Activated T-cell treated with anti-CD3 and anti-CD28 coated beads for 4 hours (primary cell): ENCODE data around the gene KLK1.

Source experiments
- DNase-seq: peaks from one replicate; pipeline ENCODE4 v3.0.0-alpha.2; 2020

KLK1 gene

GRCh38 chr19:50823389-50824042 lies at the start of gene KLK1:
KLK1 (minus strand) TSS chr19:50823787; CDS start chr19:50823748, 39 bp downstream.
- no peak for DNase-seq

DNA sequence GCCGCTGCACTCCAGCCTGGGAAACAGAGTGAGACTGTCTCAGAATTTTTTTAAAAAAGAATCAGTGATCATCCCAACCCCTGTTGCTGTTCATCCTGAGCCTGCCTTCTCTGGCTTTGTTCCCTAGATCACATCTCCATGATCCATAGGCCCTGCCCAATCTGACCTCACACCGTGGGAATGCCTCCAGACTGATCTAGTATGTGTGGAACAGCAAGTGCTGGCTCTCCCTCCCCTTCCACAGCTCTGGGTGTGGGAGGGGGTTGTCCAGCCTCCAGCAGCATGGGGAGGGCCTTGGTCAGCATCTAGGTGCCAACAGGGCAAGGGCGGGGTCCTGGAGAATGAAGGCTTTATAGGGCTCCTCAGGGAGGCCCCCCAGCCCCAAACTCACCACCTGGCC lies 49.5 kb upstream of the KLK1 start, which contains the start of gene KLK2:
Gene KLK2, plus strand, starts transcription at position 384 of the 400 bp plus-strand sequence. CDS start 35 bp downstream, outside the sequence.
- no peak for DNase-seq

DNA sequence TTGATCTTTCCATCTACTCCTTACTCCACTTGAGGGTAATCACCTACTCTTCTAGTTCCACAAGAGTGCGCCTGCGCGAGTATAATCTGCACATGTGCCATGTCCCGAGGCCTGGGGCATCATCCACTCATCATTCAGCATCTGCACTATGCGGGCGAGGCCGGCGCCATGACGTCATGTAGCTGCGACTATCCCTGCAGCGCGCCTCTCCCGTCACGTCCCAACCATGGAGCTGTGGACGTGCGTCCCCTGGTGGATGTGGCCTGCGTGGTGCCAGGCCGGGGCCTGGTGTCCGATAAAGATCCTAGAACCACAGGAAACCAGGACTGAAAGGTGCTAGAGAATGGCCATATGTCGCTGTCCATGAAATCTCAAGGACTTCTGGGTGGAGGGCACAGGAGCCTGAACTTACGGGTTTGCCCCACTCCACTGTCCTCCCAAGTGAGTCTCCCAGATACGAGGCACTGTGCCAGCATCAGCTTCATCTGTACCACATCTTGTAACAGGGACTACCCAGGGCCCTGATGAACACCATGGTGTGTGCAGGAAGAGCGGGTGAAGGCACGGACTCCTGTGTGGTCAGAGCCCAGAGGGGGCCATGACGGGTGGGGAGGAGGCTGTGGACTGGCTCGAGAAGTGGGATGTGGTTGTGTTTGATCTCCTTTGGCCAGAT lies 47.0 kb upstream of the KLK1 start:
- no peak for DNase-seq

DNA sequence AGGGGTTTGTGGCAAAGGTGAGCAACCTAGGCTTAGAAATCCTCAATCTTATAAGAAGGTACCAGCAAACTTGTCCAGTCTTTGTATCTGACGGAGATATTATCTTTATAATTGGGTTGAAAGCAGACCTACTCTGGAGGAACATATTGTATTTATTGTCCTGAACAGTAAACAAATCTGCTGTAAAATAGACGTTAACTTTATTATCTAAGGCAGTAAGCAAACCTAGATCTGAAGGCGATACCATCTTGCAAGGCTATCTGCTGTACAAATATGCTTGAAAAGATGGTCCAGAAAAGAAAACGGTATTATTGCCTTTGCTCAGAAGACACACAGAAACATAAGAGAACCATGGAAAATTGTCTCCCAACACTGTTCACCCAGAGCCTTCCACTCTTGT lies 45.9 kb upstream of the KLK1 start:
- no peak for DNase-seq

- DNase-seq, result no peak
These were observed 38.1 kb upstream of the KLK1 start for GRCh38 chr19:50861496-50862286.

DNA sequence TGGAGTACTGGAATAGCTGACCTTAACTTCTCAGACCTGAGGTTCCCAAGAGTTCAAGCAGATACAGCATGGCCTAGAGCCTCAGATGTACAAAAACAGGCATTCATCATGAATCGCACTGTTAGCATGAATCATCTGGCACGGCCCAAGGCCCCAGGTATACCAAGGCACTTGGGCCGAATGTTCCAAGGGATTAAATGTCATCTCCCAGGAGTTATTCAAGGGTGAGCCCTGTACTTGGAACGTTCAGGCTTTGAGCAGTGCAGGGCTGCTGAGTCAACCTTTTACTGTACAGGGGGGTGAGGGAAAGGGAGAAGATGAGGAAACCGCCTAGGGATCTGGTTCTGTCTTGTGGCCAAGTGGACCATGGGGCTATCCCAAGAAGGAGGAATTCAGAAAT lies 37.4 kb upstream of the KLK1 start:
- DNase-seq, result no peak

- DNase-seq, result no peak
These were observed 36.3 kb upstream of the KLK1 start for GRCh38 chr19:50859849-50860248.

GRCh38 chr19:50858886-50859285 lies 35.3 kb upstream of the KLK1 start:
- DNase-seq, result no peak

DNA sequence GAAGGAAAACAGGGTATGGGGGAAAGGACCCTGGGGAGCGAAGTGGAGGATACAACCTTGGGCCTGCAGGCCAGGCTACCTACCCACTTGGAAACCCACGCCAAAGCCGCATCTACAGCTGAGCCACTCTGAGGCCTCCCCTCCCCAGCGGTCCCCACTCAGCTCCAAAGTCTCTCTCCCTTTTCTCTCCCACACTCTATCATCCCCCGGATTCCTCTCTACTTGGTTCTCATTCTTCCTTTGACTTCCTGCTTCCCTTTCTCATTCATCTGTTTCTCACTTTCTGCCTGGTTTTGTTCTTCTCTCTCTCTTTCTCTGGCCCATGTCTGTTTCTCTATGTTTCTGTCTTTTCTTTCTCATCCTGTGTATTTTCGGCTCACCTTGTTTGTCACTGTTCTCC lies 33.8 kb upstream of the KLK1 start:
- DNase-seq, result no peak

DNA sequence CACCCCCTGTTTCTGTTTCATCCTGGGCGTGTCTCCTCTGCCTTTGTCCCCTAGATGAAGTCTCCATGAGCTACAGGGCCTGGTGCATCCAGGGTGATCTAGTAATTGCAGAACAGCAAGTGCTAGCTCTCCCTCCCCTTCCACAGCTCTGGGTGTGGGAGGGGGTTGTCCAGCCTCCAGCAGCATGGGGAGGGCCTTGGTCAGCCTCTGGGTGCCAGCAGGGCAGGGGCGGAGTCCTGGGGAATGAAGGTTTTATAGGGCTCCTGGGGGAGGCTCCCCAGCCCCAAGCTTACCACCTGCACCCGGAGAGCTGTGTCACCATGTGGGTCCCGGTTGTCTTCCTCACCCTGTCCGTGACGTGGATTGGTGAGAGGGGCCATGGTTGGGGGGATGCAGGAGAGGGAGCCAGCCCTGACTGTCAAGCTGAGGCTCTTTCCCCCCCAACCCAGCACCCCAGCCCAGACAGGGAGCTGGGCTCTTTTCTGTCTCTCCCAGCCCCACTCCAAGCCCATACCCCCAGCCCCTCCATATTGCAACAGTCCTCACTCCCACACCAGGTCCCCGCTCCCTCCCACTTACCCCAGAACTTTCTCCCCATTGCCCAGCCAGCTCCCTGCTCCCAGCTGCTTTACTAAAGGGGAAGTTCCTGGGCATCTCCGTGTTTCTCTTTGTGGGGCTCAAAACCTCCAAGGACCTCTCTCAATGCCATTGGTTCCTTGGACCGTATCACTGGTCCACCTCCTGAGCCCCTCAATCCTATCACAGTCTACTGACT lies 31.2 kb upstream of the KLK1 start, which contains the start of gene KLK3:
Gene KLK3, plus strand, starts transcription at position 280 of the 775 bp plus-strand sequence. Its CDS starts 41 bp downstream, at position 321.
- DNase-seq, result no peak

DNA sequence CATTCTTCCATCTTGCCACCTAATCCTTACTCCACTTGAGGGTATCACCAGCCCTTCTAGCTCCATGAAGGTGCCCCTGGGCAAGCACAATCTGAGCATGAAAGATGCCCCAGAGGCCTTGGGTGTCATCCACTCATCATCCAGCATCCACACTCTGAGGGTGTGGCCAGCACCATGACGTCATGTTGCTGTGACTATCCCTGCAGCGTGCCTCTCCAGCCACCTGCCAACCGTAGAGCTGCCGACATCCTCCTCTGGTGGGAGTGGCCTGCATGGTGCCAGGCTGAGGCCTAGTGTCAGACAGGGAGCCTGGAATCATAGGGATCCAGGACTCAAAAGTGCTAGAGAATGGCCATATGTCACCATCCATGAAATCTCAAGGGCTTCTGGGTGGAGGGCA lies 28.0 kb upstream of the KLK1 start:
- no peak for DNase-seq

- no peak for DNase-seq
These were observed 27.2 kb upstream of the KLK1 start for GRCh38 chr19:50850738-50851137.

- DNase-seq, result no peak
These were observed 20.8 kb upstream of the KLK1 start for GRCh38 chr19:50844296-50844935.

- DNase-seq, result no peak
These were observed 20.2 kb upstream of the KLK1 start for GRCh38 chr19:50843701-50844221.

- no peak for DNase-seq
These were observed 19.6 kb upstream of the KLK1 start for GRCh38 chr19:50843205-50843604.

DNA sequence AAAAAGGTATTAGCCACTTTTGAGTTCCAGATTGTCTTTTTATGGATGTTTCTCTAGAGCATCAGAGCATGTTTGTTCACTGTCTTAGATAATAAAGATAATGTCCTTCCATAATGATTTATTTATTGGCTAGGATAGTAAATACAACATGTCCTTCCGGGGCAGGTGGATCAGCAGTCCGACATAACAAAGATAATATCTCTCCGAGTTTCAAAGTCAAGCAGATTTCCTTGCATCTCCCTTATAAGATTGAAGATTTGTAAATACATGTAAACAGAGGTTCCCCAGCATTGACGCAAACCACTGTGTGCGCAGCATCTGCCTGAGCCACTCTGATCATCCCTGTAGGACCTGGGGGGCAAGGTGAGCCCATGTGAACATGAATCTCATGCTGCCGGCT lies 18.5 kb upstream of the KLK1 start:
- no peak for DNase-seq

DNA sequence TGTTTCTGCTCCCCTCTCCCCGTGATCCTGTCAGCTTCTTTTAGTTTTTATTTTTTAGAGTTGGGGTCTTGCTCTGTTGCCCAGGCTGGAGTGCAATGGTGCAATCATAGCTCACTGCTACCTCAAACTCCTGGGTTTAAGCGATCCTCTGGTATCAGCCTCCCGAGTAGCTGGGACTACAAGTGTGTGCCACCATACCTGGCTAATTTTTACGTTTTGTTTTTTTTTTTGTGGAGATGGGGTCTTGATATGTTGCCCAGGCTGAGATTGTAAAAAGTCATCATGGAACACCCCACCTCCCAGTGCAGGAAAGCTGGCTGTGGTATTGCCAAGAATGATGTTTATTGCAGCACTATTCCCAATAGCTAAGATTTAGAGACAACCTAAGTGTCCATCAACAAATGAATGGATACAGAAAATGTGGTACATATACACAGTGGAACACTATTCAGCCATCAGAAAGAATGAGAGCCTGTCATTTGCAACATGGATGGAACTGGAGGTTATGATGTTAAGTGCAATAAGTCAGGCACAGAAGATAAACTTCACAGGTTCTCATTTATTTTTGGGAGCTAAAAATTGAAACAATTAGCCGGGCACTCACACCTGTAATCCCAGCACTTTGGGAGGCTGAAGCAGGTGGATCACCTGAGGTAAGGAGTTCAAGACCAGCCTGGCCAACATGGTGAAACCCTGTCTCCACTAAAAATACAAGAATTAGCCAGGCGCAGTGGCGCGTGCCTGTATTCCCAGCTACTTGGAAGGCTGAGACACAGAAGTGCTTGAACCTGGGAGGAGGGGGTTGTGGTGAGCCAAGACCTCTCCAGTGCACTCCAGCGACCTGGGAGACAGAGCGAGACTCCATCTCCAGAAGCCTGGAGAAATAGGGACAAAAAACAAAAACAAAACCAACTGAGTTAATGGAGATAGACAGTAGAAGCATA lies 16.4 kb upstream of the KLK1 start:
- no peak for DNase-seq

GRCh38 chr19:50838239-50838638 lies 14.7 kb upstream of the KLK1 start:
- DNase-seq, result no peak

DNA sequence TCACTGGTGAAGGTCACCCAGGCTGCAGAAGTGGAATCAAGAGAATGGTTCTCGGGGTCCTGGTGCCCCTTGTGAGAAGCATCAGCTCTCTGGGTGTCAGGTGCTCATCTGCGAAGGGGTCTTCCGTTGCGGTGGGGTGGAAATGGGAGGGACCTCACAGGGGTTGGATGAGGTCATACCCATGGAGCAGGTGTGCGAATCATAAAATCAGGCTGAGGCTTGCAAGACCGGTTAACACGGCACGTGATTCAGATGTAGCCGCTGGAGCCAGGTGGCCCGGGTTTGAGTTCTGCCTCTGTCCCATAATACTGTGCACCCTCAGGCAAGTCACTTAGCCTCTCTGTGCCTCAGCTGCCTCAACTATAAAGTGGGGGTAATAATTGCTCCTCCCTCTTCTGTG lies 13.7 kb upstream of the KLK1 start:
- DNase-seq, result no peak

DNA sequence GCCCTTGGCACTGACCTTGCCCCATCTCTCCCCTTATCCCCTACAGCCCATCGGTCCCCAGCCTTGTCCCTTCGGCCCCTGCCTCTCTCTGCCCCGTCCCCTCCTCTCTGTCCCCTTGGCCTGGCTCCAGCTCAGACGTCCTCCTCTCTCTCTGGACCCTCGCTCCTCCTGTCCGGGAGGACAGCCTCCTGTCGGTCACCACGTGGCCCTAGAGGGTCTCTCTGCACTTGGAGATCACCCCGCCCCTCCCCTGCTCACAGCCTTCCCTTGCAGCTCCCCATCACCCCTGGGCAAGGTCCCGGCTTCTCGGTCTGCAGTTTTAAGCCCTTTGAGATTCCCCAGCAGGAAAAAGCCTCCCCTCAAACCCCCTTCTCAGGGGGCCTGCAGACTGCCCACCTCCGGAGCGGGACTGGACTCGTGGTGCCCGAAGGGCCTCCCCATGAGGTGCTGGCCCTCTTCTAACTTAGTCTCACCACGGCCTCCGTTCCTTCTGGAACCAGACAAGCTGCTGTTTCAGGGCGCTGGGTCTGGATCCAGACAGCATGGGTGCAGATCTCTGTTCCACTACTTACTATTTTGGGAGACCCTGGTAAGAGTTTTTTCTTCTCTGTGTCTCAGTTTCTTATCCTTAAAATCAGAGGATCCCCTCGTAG lies 13.1 kb upstream of the KLK1 start:
- DNase-seq, result no peak
